ENCODE data around the gene RIMS4.

- TF ChIP-seq CTCF (IDR thresholded peaks at IDR 0.05; ENCODE audit: insufficient read depth, low read length): no peak
- TF ChIP-seq GABPA (IDR thresholded peaks at IDR 0.05; ENCODE audit: low read depth): no peak
- TF ChIP-seq REST (IDR thresholded peaks at IDR 0.05; ENCODE audit: insufficient replicate concordance, low read depth): no peak
- TF ChIP-seq POLR2AphosphoS5 (IDR thresholded peaks at IDR 0.05; ENCODE audit: low read depth): no peak
- TF ChIP-seq SPI1 (IDR thresholded peaks at IDR 0.05; ENCODE audit: borderline replicate concordance, low read depth): no peak
Measured at GRCh38 chr20:44836601-44837120, 26.3 kb upstream of the RIMS4 start.

Data from HL-60 (cell line).